GM19023 (cell line): ENCODE data around the gene TMEM207.
"Not testable (repeated sequence)": the region's sequence is repeated elsewhere in the genome, so short reads cannot be mapped to it uniquely, and the experiment has no call there.

Source experiments
- ATAC-seq: cut with Tn5 transposase; IDR thresholded peaks from one replicate; pipeline ENCODE4 v1.9.1; 2021; ENCODE audit warnings: mild to moderate bottlenecking, moderate library complexity; ENCODE audit not compliant: unreplicated experiment

TMEM207 gene

GRCh38 chr3:190449801-190450200, at the start of gene TMEM207:
TMEM207 (minus strand) TSS chr3:190449901; CDS start chr3:190449809, 92 bp downstream.
- ATAC-seq = no peak

DNA sequence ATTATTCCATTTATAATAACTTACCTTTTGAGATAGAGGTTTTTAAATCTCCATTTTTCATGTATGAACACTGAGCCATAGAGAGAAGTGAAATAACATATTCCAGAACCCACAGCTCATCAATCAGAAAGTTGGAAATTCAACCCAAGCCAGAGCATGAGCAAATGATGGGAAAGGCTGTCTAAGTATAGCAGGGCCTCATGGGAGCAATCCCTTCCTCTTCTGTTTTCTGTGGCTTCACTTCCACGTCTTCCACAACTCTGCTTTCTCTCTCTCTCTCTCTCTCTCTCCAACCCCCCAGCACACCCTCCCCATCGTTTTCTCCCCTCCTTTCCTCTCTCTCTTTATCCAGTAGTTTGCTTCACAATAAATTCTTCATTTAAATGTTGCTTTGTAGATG, 49.4 kb upstream of the TMEM207 start:
- ATAC-seq = no peak

DNA sequence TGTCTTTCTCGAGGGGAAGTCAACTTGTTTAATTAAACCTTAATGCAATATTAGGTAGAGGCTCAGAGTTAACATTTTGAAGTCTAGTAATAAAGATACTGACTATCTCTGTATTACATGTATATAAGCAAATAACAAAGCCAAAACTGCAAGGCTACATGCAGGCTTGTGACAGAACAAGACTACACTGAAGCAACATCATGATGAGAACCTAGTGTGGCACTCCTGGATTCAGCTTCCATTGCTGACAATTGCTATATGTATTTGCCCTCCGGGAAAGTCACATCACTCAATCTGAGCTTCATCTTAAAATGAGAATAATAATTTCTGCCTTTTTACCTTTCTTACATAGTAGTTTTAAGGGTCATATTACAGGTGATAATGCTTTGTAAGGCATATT, 48.6 kb upstream of the TMEM207 start:
- no peak for ATAC-seq

DNA sequence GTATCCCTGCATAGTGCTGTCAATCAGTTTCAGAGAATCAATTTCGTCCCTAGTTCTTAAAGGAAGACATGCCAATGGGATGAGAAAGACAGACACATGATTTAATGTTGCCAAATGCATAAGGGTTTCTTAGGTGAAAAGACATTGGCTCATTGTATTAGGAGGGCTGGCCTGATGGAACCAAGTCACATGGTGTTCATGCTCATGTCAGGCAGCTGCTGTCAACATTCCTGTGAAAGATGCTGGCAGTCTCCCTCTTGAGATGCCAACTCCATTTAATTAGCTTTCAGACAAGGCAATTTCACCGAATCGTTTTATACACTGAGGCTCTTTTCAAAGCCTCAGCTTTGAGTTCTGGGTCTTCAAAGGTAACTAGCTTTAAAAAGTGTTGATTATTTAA, 48.1 kb upstream of the TMEM207 start:
- no peak for ATAC-seq

DNA sequence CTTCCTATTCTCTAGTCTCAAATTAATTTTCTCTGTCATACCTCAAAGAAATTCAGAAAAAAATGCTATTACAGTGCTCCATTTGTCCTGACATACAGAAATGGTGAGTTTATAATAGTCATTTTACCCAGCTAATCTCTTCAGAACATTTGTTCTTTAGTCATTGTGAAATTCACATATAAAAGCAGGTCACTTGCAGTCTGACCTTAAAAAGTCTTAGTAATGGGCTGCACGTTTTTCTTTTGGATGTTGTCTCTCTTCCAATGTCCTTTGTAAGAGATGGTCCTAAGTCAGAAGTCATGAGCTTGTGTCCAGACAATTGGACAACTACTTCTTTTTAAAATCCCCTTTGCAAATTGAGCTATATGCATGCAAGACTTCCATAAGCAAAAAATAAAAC, 47.2 kb upstream of the TMEM207 start:
- no peak for ATAC-seq

GRCh38 chr3:190495796-190496195, 46.1 kb upstream of the TMEM207 start:
- no peak for ATAC-seq

DNA sequence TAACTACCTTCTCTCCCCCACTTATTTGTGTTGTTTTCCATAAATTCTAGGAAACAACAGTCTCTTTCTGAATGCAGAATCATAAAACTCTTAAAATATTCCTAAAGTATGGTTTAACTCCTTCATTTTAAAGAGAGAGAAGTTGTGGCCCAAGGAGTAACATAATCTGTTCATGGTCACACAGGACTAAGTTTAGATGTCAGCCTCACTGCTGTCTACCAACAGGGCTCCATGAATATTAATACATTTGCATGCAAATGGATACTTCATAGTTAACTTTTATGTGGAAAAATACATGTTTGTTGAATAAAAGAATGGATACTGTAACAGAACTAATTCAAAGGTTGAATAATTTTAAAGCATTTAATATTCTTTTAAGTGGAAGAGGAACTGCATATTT, 45.7 kb upstream of the TMEM207 start:
- no peak for ATAC-seq

DNA sequence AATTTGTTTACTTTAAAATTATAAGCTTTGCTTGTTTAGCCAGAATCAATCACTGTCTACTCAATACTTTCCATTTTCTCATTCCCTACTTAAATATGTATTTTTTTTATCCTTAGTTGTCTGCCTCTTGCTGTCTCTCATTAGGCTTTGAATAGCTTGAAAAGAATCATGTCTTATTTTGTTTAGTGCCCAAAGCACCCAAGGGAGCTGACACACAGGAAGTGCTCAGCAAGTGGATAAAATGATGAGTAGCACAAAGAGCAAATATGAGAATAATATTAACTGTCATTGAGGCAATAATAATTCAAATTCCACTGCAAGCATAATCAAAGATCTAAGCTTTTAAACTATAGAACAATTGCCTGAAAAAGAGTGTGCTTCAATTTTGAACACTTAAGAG, 45.2 kb upstream of the TMEM207 start:
- ATAC-seq = no peak

DNA sequence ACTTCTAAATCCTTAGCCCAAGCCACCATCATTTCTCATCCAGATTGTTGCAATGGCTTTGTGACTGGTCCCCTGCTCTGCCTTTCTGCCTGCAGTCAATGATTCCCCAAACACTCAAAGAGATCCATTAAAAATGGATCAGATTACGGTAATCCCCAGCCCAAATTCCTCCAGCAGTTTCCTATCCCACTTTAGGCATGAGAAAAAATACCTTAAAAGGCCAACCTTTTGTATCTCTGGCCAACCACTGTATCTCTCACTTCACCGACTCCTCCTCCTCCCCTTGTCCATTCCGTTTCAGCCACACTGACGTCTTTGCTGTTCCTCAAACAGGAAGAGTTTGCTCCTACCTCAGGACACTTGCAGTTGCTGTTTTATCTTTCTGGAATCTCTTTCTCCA, 43.3 kb upstream of the TMEM207 start:
- no peak for ATAC-seq

DNA sequence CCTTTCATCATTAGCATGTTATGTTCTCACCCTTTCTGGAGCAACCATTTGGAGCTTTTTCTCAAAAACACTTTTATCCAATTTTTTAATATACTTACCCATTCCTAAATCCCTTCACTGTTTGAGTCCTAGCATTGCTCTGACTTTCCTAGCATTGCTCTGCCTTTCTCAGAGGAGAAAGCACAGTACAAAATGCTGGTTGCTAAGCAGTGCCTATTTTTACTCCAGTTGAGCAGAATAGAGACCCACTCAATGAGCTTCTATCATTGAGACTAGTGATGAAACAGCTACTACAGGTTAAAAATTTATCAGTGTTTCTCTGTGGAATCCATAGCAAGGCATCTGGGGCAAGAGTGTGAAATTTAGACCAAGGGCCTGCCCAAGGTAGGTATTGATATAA, 42.4 kb upstream of the TMEM207 start:
- no peak for ATAC-seq

- ATAC-seq = no peak
Observed at GRCh38 chr3:190491533-190492054, 41.9 kb upstream of the TMEM207 start.

DNA sequence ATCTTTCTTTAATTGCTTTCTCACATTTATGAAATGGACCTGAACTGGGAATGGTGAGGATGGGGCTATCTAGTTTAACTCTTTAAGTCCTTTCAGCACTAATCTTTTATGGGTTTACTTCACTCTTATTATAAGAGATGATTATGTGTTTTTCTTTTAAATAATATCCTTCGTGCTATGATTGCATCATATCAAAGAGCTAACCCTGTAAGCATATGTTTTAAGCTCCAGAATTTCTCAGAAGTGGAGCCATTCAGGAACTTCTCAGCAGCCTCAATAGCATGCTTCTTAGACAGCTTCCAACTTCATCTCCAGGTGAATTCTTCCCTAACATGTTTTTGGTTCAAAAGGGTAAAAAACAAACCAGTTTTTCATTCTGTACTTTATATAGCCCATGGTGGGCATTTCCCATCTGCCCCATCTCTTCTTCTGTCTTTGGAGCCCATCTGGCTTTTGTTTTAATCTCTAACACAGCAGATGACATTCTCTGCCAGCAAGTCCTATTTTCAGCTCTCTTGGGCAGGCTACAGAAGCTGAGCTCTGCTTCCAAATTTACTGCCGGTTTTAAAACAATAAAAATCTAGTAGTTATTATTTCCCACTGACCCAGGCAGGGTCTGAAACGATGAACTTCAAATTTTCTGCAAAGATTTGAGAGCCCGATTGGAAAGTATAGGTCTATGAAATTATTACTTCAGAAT, 37.4 kb upstream of the TMEM207 start:
- ATAC-seq = no peak

DNA sequence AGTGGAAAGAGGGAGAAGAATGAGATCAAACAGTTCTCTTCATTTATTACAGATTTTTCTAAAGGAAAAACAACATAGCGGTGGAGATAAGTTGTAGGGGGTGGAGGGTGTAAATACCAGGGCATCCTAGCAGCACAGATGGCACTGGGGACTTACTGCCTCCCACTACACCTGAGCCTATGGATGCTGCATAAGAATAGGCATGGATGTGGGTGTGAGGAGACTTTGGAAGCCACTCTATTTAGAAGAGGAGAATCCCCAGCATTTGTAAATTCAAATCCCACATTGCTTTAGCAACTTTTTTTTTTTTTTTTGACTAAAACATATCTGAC, 36.8 kb upstream of the TMEM207 start:
- ATAC-seq = no peak

DNA sequence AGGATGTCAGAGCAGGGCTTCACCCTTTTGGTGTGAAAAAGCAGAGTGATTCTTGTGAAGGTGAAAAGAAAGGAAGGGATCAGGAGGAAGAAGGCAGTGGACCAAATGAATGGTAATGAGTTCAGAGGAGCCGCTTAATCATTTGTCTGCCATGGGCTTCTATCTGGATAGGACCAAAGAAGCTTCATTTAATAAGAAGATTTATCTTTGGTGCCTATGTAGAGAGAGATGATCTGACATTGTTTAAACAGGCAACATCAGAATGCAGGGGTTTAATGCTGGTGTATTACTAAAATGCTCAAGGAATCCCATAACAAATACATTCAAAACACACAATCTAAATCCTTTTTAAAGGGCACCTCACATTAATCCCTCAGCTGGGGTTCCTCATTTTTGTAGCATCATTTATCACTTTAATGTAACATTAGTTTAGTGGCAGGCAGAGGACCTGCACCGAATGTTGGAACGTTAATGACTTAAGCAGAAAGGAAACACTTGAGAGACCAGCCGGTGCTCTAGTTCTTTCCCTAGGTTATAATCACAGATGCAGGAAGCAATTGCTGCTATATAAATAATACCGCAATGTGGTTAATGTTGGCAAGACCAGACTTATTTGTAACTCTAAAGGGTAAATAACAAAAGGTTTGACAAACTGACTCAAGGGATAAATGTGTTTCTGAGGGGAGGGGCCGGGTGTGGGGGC, 36.3 kb upstream of the TMEM207 start:
- ATAC-seq = no peak

DNA sequence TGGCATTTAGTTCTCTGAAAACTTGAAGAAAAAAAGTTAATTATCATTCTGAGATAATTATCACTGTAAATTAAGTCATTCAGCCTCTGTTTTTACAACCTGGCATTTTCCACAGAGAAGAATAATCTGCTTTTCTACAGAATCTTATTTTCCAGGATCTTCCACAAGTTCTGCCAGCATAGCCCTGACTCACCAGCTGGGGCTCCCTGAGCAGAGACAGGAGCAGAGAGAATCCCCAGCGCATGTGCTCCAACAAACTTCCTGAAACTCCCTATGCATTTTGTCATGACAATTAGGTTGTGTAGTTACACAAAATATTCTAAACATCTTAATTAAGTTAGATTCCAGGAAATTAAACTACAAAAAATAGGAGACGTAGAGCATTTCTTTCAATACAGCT, 32.1 kb upstream of the TMEM207 start:
- no peak for ATAC-seq

GRCh38 chr3:190473261-190473660, 23.6 kb upstream of the TMEM207 start:
- not testable (repeated sequence) for ATAC-seq

GRCh38 chr3:190467922-190468321, 18.2 kb upstream of the TMEM207 start:
- ATAC-seq = no peak

DNA sequence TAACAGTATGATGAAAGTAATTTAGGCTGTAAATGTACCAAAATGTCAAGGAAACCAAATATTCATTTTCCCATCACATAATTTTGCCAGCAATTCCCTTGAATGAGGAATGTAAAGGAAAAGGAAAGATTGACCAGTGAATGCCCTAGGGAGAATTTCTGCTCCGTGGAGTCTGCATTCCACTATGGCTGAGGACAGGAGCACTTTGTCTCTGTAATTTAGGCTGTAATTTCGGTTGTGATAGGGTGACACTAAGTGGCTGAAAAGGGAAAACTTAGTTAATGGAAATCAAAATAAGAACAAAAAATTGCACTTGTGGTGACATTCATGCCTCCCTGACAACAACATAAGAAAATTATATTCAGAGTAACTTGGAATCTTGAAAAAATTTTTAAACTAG, 8.3 kb upstream of the TMEM207 start:
- no peak for ATAC-seq

DNA sequence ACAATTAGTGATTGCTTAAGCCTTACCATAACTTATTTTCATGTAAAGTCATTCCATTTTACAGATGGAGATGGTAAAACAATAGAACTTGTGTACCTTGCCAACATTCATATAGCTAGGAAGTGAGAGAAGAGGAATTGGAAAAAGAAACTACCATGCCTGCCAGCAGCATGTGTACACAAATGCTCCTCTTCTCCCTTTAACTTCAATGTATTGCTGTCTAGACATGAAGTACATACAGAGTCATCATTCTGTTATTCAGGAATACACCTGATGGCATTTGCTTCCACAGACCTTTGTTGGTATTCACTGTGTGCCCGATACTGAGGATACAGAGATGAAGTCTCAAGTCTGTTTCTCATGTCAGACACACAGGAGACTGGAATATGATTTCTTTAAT, 7.1 kb upstream of the TMEM207 start:
- no peak for ATAC-seq

DNA sequence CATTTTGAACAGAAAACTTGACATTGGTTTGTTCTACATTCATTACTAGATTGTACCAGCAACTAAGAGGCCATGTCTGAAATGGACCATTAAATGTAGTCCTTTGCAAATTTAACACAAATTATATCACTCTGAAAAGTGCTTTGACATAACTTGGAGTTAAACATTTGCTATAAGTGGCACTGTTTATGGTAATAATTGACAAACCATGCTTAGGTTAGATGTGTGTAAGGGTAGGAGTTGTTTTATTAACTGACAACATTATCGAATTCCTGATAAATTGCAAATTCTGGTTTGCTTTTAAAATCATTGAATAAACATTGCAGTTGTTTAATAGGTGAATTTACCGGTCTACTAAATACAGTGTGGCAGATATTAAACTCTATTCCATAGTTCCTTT, 6.1 kb upstream of the TMEM207 start:
- ATAC-seq = no peak

DNA sequence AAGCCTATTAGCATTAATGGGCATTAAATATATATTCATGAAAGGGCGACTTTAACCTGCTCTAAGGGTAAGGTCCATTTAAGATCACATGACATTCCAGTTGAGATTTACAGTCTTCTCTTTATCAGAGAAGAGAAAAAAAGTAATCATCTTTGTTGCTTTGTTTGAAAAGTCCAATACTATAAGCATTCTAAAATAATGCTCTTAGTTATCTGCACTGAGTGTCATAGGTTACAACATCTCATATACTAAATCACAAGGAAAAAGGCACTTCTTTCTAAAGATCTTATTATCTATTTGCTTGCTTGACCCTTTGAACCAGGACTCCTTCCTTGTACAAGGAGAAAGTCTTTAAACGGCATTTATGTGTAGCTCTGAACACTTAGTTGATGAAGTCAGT, 1.4 kb downstream of the TMEM207 start:
- ATAC-seq = no peak

- no peak for ATAC-seq
Observed at GRCh38 chr3:190446573-190447279, 3.0 kb downstream of the TMEM207 start.
